IPS-20b (cell line): Measurements from ENCODE around the gene DOCK2.
"Not testable (repeated sequence)": the region's sequence is repeated elsewhere in the genome, so short reads cannot be mapped to it uniquely, and the experiment has no call there.

Experiments
- H3K27ac ChIP-seq: one replicate; pipeline ENCODE4 v1.5.1; 2013; ENCODE audit warnings: low read length
- H3K27me3 ChIP-seq: 2 replicates; pipeline ENCODE4 v1.6.1; 2013; ENCODE audit warnings: mild to moderate bottlenecking, low read length, inconsistent platforms; ENCODE audit not compliant: insufficient read depth
- H3K36me3 ChIP-seq: 2 replicates; pipeline ENCODE4 v1.6.1; 2013; ENCODE audit warnings: low read depth, mild to moderate bottlenecking, inconsistent platforms, low read length, moderate library complexity; ENCODE audit not compliant: insufficient read depth
- H3K4me1 ChIP-seq: 2 replicates; pipeline ENCODE4 v1.6.1; 2013; ENCODE audit warnings: mild to moderate bottlenecking, control low read depth, inconsistent platforms, low read length, moderate library complexity; ENCODE audit not compliant: insufficient read depth
- H3K4me3 ChIP-seq: 2 replicates; pipeline ENCODE4 v1.5.1; 2013; ENCODE audit warnings: mild to moderate bottlenecking, low read length, inconsistent platforms
- H3K9ac ChIP-seq: 2 replicates; pipeline ENCODE4 v1.6.1; 2013; ENCODE audit warnings: low read depth, mild to moderate bottlenecking, inconsistent platforms, low read length, moderate library complexity
- H3K9me3 ChIP-seq: 2 replicates; pipeline ENCODE4 v1.6.1; 2013; ENCODE audit warnings: mild to moderate bottlenecking, low read depth, low read length, inconsistent platforms; ENCODE audit not compliant: insufficient read depth

The DOCK2 gene

DNA sequence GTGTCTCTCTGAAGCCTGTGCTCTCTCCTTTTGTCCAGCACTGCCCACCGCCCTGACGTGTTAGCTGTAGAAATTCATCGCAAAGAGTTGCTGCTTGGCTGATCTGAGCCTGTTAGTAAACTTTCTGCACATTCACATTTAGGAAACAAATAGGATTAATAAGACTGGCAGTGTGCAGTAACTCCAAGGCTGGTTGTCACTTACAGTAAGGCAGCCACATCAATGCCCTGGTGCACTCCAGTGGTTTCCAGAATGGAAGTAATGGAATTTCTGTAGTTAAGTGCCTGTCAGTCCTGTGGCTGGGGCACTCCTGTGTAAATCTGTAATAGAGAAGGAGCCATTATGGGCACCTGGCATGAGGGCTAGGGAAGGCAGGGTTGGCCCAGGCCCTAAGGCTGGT lies 70.6 kb downstream of the DOCK2 start:
- no peaks in the 10 kb centered on the region for H3K4me1 ChIP-seq
- no peak overlapping the region for H3K9ac ChIP-seq
- no peaks in the 10 kb centered on the region for H3K27me3 ChIP-seq
- no peak overlapping the region for H3K27ac ChIP-seq
- H3K4me3 ChIP-seq = no peak overlapping the region
- no peaks in the 10 kb centered on the region for H3K9me3 ChIP-seq
- H3K36me3 ChIP-seq = no peaks in the 10 kb centered on the region

DNA sequence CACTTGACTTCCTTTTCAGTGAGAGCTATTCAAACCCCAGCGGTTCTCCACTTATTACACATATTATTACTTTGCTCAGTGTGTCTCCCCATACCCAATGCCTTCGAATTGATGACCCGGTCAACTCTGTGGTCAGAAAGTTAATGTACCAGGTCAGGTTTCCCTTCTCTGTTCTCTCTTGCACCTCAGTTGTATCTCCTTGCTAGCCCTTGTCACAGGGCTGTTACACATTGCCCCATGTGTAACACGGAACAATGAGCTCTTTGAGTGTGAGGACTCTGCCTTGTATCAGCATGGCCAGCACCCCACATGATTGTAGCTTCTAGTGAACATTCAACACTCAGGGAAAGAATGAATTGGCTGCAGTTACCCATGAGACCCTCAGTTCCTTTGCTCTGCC lies 73.6 kb downstream of the DOCK2 start:
- H3K36me3 ChIP-seq = no peaks in the 10 kb centered on the region
- H3K4me3 ChIP-seq = no peak overlapping the region
- H3K27ac ChIP-seq = no peak overlapping the region
- no peaks in the 10 kb centered on the region for H3K27me3 ChIP-seq
- H3K9me3 ChIP-seq = no peaks in the 10 kb centered on the region
- H3K9ac ChIP-seq = no peak overlapping the region
- no peaks in the 10 kb centered on the region for H3K4me1 ChIP-seq

DNA sequence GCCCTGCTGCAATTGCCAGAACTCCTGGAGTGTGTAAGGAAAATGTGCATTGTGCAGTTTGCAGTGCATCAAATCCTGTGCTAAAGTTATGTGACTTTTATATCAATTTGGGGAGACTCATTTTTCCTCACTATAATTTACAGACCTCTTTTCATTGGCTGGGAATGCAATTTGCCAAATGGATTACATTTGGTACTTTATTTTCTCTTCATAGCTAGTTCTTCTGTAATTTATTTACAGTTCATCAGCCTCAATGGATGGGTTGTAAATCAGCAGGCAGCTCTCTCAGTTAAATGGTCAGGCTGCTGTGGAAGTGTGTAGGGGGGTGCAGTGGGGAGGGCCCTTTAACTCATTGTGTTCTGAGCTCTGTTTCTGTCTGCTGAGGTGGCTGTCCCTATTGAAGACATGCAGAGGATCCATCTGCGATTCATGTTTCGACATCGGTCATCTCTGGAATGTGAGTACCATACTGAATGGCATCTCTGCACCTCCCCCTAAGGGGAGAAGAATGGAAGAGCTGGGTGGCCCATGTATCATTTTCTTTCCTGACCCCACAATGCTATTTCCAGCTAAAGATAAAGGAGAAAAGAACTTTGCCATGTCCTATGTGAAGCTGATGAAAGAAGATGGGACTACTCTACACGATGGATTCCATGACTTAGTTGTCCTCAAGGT lies 74.6 kb downstream of the DOCK2 start:
- H3K27ac ChIP-seq = no peak overlapping the region
- no peaks in the 10 kb centered on the region for H3K36me3 ChIP-seq
- no peaks in the 10 kb centered on the region for H3K27me3 ChIP-seq

DNA sequence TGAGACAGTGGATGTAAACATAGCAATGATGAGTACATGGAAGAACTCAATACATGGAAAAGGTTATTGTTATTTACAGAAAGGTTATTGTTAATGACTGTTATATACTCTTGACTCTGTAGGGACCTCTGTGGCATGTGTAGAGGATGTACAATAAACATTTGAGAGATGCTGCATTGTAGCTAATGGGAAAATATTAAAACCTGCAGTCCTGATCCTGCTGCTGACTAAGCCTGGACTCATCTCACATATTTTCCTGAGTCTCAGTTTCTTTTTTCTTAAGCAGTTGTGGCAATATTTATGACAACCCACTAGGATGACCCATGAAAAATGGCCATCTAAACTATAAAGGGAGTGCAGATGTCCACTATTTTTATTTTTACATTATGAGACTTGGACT lies 75.4 kb downstream of the DOCK2 start:
- no peaks in the 10 kb centered on the region for H3K27me3 ChIP-seq
- H3K4me1 ChIP-seq = no peaks in the 10 kb centered on the region
- H3K27ac ChIP-seq = no peak overlapping the region
- H3K36me3 ChIP-seq = no peaks in the 10 kb centered on the region
- H3K4me3 ChIP-seq = no peak overlapping the region
- no peaks in the 10 kb centered on the region for H3K9me3 ChIP-seq
- no peak overlapping the region for H3K9ac ChIP-seq

More for the DNA sequence above, 74.6 kb downstream of the DOCK2 start:
- H3K4me3 ChIP-seq = no peak overlapping the region
- no peak overlapping the region for H3K9ac ChIP-seq
- no peaks in the 10 kb centered on the region for H3K9me3 ChIP-seq
- no peaks in the 10 kb centered on the region for H3K4me1 ChIP-seq

DNA sequence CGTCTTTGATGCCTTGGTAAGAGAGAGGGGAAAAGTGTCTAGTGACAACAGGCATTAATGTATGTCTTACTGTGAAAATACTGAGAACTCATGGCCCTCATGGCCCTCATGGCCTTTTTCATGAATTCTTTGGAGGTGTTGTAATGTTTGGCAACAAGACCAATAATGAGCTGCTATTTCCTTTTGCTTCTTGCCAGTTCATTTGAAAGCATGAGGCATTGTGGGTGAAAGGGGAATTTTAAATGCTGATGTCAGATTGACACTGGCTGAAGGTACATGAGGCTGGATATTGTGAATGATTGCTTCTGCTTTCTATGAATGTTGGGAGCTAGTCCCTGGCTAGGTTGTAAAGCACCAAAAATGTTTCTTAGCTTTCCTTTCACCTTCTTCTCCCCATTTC lies 79.2 kb downstream of the DOCK2 start:
- Histone ChIP-seq H3K27ac (no peak overlapping the region), H3K4me1 (no peaks in the 10 kb centered on the region), H3K27me3 (no peaks in the 10 kb centered on the region), H3K36me3 (no peaks in the 10 kb centered on the region), H3K4me3 (no peak overlapping the region), H3K9me3 (no peaks in the 10 kb centered on the region), H3K9ac (no peak overlapping the region)

DNA sequence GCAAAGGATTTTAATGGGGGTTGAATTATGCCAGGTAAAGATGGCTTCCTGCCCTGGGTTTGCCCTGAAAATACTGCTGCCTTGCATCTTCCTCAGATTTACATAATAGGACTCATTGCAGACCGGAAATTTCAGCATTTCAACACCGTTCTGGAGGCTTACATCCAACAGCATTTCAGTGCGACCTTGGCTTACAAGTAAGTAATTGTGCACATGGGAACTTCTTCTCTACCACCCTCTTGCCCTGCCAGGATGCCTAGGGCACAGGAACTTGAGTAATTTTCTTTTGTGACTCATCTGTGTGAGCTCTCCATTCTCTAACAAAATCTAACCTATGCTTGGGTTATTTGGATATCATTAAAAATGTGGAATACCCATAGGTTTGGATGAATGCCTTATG lies 80.2 kb downstream of the DOCK2 start:
- H3K36me3 ChIP-seq = no peaks in the 10 kb centered on the region
- H3K9ac ChIP-seq = no peak overlapping the region
- H3K9me3 ChIP-seq = no peaks in the 10 kb centered on the region
- H3K4me3 ChIP-seq = no peak overlapping the region
- no peaks in the 10 kb centered on the region for H3K4me1 ChIP-seq
- no peak overlapping the region for H3K27ac ChIP-seq
- H3K27me3 ChIP-seq = no peaks in the 10 kb centered on the region

DNA sequence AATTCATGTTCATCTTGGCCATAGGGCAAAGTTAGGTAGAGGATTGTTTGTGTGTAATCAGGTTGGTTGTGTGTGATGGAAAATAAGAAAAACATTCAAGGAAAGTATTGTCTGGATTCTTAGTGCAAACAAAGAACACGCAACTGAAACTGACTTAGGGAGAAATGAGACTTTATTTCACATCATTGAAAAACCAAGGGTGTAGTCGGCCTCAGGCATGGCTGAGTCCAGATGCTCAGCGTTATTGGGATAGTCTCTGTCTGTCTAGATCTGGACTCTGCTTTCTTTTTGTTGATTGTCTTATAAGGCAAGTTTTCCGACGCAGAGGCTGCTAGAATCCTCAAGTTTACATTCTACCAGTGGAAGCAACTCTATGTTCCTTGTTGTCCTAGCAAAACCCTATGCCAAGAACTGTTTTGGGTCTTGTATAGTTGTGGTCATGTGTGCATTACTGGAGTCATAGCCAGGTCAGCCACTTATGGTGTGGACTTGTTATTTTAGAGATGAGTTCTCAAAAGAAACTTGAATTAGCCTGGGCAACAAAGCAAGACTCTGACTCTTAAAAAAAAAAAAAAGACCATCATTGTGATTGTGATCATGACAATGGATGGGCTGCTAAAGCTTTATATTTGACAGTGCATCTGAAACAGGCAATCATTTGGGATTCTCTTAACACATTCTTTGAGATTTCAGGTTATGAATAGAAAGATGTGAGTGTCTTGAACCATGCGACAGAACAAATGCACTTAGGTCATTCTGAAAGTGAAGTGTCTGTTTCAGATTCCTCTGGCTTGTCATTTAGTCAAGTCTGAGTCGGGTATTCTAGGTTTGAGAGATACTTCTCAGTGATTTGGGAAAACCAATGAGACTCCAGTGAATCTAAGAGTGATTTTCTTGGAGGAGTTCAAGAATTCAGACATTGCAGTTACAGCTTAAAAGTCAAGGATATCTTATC lies 82.6 kb downstream of the DOCK2 start:
- Histone ChIP-seq H3K27ac (no peak overlapping the region), H3K9ac (no peak overlapping the region), H3K9me3 (no peaks in the 10 kb centered on the region), H3K4me1 (no peaks in the 10 kb centered on the region), H3K36me3 (no peaks in the 10 kb centered on the region), H3K27me3 (no peaks in the 10 kb centered on the region), H3K4me3 (no peak overlapping the region)

DNA sequence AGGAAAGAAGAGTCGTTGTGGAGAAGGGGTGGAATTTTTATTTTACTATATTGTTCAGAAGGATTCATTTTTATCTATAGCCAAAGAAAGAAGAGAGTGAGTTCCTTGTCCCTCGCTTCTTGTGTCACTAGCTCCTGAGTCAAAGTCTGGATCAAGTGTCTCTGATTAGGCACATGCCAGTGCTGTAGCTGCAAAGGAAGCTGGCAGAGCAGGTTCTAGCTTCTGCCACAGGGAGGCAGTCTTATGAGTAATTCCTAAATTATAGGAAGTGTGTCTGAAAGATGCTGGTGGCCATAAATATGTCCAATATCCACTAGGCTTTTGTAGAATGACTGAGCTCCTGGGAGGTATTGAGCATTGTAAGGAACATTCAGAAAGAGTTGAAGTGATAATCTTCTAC lies 84.7 kb downstream of the DOCK2 start:
- Histone ChIP-seq H3K9ac (no peak overlapping the region), H3K4me3 (no peak overlapping the region), H3K27ac (no peak overlapping the region), H3K4me1 (no peaks in the 10 kb centered on the region), H3K27me3 (no peaks in the 10 kb centered on the region), H3K9me3 (no peaks in the 10 kb centered on the region), H3K36me3 (no peaks in the 10 kb centered on the region)

DNA sequence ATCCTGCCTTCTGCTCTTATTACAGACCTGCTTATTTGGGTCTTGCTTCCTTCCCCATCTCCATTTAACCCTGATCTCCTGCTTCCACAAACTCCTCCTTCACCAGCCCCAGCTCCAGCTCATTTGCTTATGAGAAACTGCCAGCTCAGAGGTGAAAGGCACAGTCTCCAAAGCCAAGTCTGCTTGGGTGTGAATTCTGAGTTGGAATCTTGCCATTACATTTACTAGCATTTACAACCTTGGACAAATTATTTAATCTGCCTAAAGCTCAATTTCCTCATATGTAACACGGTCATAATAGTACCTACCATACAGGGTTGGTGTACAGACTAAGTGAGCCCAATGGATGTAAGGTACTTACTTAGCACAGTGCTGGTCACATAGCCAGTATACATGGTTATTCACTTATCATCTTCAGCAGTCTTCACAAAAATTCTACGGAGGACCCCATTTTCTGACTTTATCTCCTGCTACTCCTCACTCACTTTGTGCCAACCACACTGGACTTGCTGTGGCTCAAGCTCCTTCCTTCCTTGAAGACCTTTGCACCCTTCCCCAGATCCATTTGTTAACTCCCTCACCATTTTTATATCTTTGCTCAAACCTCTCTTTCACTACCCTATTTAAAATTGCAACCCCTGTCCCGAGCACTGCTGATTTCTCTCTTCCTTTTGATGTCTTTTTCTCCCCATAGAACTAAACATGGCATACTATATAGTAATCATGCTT lies 86.2 kb downstream of the DOCK2 start:
- Histone ChIP-seq H3K36me3 (no peaks in the 10 kb centered on the region), H3K27me3 (no peaks in the 10 kb centered on the region), H3K27ac (no peak overlapping the region), H3K9me3 (no peaks in the 10 kb centered on the region), H3K4me1 (no peaks in the 10 kb centered on the region), H3K9ac (no peak overlapping the region), H3K4me3 (no peak overlapping the region)

DNA sequence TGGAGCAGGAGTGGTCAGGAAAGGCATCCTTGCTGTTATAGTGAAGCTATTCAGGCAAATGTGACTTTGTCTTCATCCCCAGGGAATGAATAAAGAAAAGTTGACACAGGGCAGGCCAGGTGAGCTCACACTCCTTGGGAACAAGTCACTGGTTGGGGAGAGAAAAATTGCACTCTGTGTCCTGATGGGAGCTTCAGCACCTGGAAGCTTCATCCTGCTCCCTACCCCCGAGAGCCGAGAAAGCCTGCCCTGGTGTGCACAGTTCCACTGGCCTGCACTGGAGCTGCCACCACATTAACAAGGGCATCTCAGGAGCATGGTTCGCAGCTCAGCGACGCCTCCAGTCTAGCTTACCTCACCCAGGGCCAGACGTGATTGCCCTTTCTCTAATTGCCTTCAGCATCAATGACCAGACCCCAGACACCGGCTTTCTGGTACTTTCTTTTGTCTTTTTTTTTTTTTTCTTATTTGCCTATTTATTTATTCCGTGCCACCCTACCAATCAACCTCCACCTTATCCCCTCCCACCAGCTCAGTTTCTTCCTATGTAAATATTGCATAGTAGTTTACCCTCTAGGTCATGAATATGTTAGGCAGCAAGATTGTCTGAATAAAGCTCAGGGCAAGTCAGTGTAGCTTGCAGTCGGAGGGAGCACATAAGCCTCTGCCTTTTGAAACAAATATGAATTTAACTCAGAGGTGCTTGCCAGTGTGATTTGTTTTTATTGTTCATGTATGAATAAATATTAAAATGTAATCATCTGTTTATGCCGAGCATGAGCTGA lies 87.4 kb downstream of the DOCK2 start:
- no peak overlapping the region for H3K4me3 ChIP-seq

DNA sequence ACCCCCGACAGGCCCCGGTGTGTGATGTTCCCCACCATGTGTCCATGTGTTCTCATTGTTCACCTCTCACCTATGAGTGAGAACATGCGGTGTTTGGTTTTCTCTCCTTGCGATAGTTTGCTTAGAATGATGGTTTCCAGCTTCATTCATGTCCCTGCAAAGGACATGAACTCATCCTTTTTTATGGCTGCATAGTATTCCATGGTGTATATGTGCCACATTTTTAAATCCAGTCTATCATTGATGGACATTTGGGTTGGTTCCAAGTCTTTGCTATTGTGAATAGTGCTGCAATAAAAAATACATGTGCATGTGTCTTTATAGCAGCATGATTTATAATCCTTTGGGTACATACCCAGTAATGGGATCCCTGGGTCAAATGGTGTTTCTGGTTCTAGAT lies 88.6 kb downstream of the DOCK2 start:
- not testable (repeated sequence) for H3K4me1 ChIP-seq, H3K9ac ChIP-seq, H3K36me3 ChIP-seq, H3K27ac ChIP-seq, H3K27me3 ChIP-seq, H3K4me3 ChIP-seq, H3K9me3 ChIP-seq

More for the DNA sequence above, 87.4 kb downstream of the DOCK2 start:
- Histone ChIP-seq H3K9me3 (no peaks in the 10 kb centered on the region), H3K4me1 (no peaks in the 10 kb centered on the region), H3K9ac (no peak overlapping the region), H3K36me3 (no peaks in the 10 kb centered on the region), H3K27me3 (no peaks in the 10 kb centered on the region), H3K27ac (no peak overlapping the region)
